ENCODE measurements around the gene BMP6. TPM values are rescaled to one million over a fixed set of nuclear protein-coding genes. Genes with fewer than 3 reads are reported as not detected.

Gene BMP6
- total RNA-seq, 1 experiment from 2014 or later, result 1.6 TPM

DNA sequence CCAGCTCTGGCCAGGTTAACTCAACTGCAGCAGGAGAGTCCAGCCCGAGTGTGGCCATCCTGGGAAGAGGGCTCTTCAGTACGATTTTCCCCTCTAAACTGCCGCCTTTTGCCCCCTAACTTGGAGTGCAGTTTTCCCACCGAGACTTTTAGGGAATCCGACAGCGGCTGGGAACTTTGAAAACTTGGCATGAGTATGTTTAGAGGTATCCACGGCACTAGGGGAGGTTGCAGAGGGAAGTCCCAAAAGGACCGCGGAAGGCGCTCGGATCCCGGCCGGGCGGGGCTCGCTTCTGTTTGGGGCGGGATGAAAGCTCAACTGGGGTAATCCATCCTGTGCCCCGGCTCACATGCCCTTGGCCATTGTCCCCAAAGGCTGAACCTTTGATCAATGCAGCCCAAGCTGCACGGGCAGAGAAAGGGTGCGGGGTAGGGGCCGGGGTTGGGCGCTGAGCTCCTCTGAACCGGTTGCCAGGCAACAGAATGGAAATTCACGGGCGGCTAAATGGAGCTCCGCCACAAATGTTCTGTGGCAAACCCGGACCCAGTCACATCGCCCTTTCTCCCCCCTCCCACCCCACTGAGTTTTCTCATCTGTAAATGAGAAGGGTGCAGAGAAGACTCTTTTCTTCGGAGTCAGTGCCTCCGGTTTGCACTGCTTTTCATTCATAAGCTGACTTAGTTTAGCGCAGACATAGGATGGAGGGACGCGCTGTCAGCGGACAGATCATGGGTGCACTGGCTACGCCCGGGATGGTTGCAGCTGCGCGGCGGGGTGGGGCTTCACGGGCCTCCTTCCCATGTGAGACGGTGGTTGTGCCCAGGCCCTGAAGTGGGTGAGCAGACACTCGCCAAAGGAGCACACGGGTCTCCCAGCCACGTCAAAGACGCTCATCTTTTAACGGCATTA is 2.3 kb downstream of the BMP6 start:
- BruUV-seq (replicated peaks), result no TSS peak
- H3K9me2 ChIP-seq (ENCODE audit: insufficient read depth), result no peaks in the 10 kb centered on the region
- ChIA-PET CTCF (no interaction called here), RAD21 (ENCODE audit: low non-redundant PET in 1 of 2, low total read pairs in 2 of 2, uncharacterized antibody in 2 of 2, unreplicated experiment in 2 of 2) (no interaction called here), POLR2A (no interaction called here)
- H2AFZ ChIP-seq (ENCODE audit: low read depth, low read length, poor library complexity, severe bottlenecking), result no peak overlapping the region
- DNase-seq (ENCODE audit: low read depth, low spot score) (no peak), ATAC-seq (no peak)
- no peaks in the 10 kb centered on the region for H3K36me3 ChIP-seq (ENCODE audit: control insufficient read depth in 1 of 2, insufficient read depth in 2 of 2, low read length in 2 of 2)
- intact Hi-C loops (cut with micrococcal nuclease), result loop anchor here (10.0 kb wide), 1 partner anchor 187 kb away; the partner anchor contains the start of gene TXNDC5
- H4K20me1 ChIP-seq (ENCODE audit: insufficient read depth), result no peaks in the 10 kb centered on the region
- no peaks in the 10 kb centered on the region for H3K79me2 ChIP-seq (ENCODE audit: insufficient read depth, low read length)
- no peak overlapping the region for H3K4me2 ChIP-seq (ENCODE audit: low read length)
- H3K9ac ChIP-seq (ENCODE audit: low read length), result no peak overlapping the region
- peaks cover 10 to 16% of the 10 kb centered on the region in 2 experiments for H3K4me1 ChIP-seq (ENCODE audit: control insufficient read depth in 1 of 2, insufficient read depth in 2 of 2, low read length in 2 of 2)
- no peak overlapping the region for H3K4me3 ChIP-seq (replicated peaks in 1 of 2; ENCODE audit: low read depth in 1 of 2, low read length in 2 of 2)
- H3K27ac ChIP-seq (ENCODE audit: low read depth, low read length), result no peak overlapping the region
- no peaks in the 10 kb centered on the region for H3K27me3 ChIP-seq (ENCODE audit: insufficient read depth, low read length)
- TF ChIP-seq, protein P1, sequence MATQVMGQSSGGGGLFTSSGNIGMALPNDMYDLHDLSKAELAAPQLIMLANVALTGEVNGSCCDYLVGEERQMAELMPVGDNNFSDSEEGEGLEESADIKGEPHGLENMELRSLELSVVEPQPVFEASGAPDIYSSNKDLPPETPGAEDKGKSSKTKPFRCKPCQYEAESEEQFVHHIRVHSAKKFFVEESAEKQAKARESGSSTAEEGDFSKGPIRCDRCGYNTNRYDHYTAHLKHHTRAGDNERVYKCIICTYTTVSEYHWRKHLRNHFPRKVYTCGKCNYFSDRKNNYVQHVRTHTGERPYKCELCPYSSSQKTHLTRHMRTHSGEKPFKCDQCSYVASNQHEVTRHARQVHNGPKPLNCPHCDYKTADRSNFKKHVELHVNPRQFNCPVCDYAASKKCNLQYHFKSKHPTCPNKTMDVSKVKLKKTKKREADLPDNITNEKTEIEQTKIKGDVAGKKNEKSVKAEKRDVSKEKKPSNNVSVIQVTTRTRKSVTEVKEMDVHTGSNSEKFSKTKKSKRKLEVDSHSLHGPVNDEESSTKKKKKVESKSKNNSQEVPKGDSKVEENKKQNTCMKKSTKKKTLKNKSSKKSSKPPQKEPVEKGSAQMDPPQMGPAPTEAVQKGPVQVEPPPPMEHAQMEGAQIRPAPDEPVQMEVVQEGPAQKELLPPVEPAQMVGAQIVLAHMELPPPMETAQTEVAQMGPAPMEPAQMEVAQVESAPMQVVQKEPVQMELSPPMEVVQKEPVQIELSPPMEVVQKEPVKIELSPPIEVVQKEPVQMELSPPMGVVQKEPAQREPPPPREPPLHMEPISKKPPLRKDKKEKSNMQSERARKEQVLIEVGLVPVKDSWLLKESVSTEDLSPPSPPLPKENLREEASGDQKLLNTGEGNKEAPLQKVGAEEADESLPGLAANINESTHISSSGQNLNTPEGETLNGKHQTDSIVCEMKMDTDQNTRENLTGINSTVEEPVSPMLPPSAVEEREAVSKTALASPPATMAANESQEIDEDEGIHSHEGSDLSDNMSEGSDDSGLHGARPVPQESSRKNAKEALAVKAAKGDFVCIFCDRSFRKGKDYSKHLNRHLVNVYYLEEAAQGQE (IDR thresholded peaks at IDR 0.05; ENCODE audit: low read depth), result no peak
- no peak for TF ChIP-seq EZH2phosphoT487 (IDR thresholded peaks at IDR 0.05; ENCODE audit: borderline replicate concordance)
- TF ChIP-seq SIN3A (IDR thresholded peaks at IDR 0.05; ENCODE audit: low read depth), result no peak
- no peak for TF ChIP-seq CEBPB (IDR thresholded peaks at IDR 0.05; ENCODE audit: low read depth)
- TF ChIP-seq ZFX (IDR thresholded peaks at IDR 0.05), result no peak
- no peak for TF ChIP-seq ZNF274 (IDR thresholded peaks at IDR 0.05; ENCODE audit: low read depth, low read length)
- no peak for TF ChIP-seq POLR2AphosphoS5 (IDR thresholded peaks at IDR 0.05; ENCODE audit: low read depth, low read length)
- no peak for TF ChIP-seq SP1 (IDR thresholded peaks at IDR 0.05; ENCODE audit: low read depth)
- TF ChIP-seq EGR1 (IDR thresholded peaks at IDR 0.05; ENCODE audit: low read depth), result no peak
- no peak for TF ChIP-seq TCF7L2 (IDR thresholded peaks at IDR 0.05; ENCODE audit: borderline replicate concordance, extremely low read depth, insufficient read depth, insufficient read length)
- no peak for TF ChIP-seq POLR2A (IDR thresholded peaks at IDR 0.05; ENCODE audit: borderline replicate concordance, extremely low read depth, insufficient read depth, insufficient read length)
- TF ChIP-seq JUND (IDR thresholded peaks at IDR 0.05), result no peak
- TF ChIP-seq, protein P2, sequence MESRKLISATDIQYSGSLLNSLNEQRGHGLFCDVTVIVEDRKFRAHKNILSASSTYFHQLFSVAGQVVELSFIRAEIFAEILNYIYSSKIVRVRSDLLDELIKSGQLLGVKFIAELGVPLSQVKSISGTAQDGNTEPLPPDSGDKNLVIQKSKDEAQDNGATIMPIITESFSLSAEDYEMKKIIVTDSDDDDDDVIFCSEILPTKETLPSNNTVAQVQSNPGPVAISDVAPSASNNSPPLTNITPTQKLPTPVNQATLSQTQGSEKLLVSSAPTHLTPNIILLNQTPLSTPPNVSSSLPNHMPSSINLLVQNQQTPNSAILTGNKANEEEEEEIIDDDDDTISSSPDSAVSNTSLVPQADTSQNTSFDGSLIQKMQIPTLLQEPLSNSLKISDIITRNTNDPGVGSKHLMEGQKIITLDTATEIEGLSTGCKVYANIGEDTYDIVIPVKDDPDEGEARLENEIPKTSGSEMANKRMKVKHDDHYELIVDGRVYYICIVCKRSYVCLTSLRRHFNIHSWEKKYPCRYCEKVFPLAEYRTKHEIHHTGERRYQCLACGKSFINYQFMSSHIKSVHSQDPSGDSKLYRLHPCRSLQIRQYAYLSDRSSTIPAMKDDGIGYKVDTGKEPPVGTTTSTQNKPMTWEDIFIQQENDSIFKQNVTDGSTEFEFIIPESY (IDR thresholded peaks at IDR 0.05; ENCODE audit: extremely low read depth, insufficient replicate concordance, low read length), result no peak
- TF ChIP-seq, protein P3, sequence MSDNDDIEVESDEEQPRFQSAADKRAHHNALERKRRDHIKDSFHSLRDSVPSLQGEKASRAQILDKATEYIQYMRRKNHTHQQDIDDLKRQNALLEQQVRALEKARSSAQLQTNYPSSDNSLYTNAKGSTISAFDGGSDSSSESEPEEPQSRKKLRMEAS (IDR thresholded peaks at IDR 0.05), result no peak
- TF ChIP-seq RAD21 (IDR thresholded peaks at IDR 0.05; ENCODE audit: low read depth), result no peak
- TF ChIP-seq, protein P4, sequence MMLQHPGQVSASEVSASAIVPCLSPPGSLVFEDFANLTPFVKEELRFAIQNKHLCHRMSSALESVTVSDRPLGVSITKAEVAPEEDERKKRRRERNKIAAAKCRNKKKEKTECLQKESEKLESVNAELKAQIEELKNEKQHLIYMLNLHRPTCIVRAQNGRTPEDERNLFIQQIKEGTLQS (IDR thresholded peaks at IDR 0.05), result no peak
- no peak for TF ChIP-seq CBX3 (IDR thresholded peaks at IDR 0.05; ENCODE audit: low read depth)
- TF ChIP-seq YY1 (IDR thresholded peaks at IDR 0.05; ENCODE audit: extremely low read depth, insufficient replicate concordance, low read depth, low read length), result no peak
- TF ChIP-seq EZH2 (IDR thresholded peaks at IDR 0.05), result no peak
- H3K9me3 ChIP-seq (ENCODE audit: control insufficient read depth in 1 of 2, insufficient read depth in 1 of 2, low read depth in 1 of 2, low read length in 2 of 2), result no peaks in the 10 kb centered on the region

Measured in HCT116 (cell line).